UCSD-AML1 (cell line): Measurements from ENCODE around the gene RALGAPB.

Experiments used
- DNase-seq: peaks from one replicate; lab custom pipeline; 2025; ENCODE audit not compliant: unreplicated experiment; lab: John Stamatoyannopoulos, UW

The RALGAPB gene

DNA sequence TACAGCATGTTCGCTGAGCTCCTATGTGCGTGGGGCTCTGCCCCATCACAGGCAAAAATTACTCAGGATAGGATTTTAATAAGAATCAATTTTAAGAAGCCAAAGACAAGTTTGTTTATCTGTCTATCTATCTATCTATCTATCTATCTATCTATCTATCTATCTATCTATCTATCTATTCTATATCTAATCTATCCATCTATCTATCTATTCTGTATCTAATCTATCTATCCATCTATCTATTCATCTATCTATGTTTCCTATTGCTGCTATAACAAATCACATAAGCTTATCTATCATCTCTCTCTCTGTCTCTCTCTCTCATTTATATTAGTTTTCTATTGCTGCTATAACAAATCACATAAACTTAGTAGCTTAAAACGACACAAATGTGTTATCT is 130.6 kb downstream of the RALGAPB start:
- no peak for DNase-seq

DNA sequence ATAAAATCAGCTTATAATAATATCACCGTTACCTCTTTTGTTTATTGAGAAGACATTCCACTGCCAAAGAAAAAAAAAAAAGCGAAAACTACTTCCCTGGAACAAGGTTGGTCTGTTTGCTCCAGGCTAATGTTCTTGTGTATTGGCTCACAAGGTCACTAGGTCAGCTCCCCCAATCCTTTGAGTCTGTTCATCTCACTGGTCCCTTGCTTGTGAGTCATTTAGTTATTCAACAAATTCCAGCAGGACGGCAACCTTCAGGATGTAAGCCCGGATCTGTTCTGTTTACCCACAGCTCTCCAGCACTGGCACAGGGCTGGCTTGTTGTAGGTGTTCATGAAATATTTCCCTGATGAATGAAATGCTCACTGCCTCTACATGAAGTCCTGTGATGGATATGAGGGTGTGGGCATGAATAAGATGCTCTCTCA is 132.2 kb downstream of the RALGAPB start:
- no peak for DNase-seq

DNA sequence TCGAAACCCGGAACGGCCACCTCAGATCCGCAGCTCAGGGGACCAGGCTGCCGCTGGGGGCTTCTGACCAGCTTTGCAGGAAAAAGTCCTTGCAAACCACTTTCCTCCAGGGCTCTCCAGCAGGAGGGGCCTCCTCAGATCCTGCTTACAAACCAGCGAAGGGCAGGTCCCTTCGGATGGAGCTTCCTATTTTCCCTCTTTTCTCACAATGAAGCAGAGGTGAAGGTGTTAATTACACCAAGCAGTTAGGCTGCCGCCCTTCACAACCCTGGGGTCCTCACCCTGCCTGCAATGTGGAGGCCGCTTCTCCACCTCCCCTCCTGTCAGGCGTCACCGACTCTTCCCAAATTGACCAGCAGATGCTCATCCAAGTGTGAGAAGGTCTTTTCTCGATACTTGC is 134.7 kb downstream of the RALGAPB start:
- DNase-seq: no peak

DNA sequence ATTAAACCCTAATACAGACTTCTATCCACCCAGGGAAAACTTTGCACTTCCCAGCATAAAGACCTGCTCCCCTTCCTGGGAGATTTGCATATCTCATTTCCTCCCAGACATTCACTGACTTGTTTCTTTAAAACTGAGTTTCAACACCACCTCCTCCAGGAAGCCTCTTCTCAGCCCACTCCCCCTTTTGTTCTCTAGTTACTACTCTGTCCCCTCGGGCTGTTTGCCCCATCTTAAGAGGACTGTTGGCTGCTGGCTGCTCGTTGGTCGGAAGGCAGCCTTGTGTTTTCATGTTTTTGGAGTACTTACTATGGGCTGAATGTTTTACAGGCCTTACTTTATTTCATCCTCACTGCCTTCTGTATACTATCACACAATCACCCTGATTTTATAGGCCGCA is 135.5 kb downstream of the RALGAPB start:
- no peak for DNase-seq

DNA sequence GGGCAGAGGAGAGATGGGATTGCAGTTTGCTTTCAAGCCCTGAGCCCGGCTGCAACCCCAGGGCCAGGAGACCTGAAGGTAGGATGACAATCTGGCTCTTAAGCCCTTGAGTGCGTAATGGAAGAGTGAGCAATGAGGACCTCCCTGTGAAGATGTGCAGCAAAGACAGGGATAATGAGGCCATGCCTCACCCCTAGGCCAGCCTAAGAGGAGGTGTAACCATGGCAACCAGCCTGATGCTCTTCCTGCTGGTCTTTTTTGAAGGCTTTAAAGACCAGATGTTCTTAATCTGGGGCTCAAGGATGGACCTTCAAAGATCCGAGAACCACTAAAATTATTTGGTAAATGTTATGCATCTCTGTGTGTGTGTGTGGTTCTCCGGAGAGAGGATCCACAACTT is 137.2 kb downstream of the RALGAPB start:
- DNase-seq: no peak

DNA sequence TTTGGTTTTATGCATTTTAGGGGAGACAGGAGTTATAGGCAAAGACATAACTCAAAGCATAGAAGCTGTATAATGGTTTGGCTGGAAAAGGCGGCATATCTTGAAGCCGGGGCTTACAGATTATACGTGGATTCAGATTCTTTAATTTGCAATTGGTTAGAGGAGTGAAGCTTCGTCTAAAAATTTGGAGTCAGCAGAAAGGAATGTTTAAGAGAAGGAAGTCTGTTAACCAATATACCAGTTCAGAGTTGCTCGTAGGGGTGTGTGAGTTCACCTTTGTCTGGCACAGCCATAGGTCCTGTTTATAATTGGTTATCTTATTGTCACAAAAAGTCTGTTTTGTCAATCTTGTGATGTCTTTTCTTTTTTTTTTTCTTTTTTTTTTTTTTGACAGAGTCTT is 137.9 kb downstream of the RALGAPB start:
- no peak for DNase-seq

DNA sequence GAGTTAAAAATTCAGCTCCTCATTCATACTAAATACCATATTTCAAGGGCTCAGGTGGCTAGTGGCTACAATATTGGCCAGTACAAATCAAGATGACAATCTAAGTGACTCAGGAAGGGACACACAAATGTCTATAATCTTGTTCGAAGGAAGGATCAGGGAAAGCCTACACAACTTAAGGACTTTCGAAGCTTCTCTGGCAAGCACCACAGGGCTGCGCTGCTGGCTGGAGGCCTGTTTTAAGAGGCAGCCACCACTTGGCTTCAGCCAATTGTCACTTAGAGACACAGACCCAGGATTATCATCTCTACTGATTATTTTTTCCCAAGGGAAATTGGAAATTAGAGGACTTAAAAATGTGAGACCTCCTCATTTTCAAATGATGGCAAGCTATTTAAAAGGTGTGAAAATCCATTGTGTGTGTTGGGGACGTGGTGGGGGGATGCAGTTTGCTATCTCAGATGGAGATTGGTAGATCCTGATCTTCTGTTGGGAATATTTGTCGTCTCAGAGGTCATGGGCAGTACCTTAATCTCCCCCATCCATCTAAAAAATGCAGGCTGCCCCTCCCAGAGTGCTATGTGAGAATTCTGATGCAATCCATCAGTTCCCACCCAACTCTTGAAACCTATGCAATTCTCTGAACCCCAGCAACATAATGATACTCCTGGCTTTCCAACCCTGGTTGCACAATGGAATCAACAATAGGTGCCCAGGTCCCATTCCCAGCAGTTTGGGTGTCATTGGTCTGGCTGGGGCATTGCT is 140.3 kb downstream of the RALGAPB start:
- no peak for DNase-seq

DNA sequence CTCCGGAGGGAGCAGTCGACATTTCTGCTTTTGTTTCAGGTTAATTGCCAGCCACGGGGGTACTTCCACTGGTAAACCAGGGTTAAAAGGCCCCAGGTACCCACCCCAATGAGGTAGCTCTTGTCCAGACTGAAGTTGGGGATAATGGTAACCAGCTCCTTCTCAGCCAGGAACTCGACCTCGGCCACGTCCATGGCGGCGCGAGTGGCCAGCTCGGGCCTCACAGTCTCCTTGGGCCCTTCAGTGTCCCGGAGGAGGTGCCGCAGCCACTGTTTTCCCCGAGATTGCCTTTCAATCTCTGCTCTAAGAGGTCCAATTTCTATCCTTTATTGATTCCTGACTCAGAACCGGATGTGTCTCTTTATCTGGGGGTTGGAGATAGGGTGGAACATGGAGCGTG is 142.6 kb downstream of the RALGAPB start:
- no peak for DNase-seq

DNA sequence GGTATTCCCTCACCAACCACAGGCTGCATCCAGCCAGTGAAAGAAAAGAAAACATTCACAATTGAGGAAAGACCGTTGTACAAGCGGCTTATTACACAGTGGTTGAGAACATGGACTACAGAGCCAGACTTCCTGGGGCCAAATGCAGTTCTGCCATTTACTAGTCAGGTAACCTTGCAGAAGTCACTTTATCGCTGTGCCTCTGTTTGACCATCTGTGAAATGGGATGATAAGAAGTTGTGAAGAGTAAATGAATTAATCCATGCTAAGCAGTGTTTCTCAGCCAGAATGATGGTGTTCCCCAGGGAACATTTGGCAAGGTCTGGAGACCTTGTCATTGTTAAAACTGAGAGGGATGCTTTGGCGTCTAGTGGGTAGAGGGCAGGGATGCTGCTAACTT is 143.8 kb downstream of the RALGAPB start:
- DNase-seq: no peak

DNA sequence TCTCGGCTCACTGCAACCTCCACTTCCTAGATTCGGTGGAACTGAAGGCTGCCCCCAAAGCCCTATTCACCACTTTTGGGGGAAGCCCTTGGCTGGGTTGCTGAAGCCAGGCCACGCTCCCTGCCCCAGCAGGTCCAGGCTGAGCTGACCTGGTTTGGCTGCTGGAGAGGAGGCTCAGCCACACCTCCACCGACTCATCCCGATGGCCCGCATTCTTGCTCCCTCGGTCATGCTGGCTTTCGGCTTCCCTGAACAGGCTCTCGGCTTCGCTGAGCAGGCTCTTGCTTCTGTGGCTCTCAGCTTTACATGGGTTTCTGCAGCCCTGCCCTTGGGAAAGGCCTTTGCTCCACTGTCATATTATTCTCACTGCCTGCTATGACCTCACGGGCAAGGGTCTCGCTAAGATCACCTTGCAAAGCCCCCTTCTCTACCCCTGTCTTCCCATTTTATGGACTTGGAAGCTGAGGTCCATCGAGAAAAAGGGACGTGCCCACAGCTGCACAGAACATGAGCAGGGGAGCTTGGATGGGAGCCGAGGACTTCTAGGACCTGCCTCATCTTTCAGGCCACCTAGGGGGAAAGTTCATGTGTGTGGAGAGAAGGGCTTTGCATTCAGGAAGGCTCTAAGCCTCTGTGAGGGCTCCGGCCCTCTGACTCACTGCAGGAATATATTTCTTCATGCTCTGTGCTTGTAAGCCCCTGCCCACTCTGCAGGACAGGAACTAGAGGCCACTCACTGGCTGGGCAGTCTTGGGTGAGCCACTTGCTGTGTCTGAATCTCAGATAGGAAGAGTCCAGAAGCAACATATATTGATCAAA is 144.6 kb downstream of the RALGAPB start:
- DNase-seq: no peak

DNA sequence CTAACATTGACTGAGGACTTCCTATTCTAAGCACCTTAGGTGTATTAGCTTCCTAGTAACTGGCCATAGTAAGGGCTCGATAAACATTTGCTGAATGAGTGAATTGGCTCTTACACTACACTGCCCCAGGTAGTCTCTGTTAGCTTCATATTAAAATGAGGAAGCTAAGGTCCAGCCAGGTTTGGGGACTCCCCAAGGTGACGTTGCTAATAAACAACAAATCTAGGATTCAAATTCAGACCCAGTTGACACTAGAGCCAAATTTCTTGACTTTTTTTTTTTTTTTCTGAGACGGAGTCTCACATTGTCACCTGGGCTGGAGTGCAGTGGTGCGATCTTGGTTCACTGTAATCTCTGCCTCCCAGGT is 145.2 kb downstream of the RALGAPB start:
- no peak for DNase-seq

DNA sequence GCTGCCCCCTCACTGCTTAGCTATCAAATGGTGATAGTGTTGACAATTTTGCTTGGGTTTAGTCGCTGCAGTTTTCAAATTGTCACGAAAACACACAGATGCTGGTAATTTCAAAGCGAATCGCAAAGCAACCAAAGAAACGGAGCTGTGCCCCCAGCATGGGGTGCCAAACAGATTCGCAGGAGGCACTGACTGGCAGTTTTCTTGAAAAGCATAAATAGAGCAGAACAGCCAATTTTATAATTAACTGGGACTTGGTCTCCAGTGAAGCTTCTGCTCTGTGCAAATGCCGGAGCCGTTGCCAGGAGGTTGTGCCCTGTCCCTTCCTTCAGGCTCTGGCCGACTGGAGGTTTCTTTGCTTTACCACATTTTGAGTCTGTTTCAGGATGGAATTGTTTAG is 147.8 kb downstream of the RALGAPB start:
- no peak for DNase-seq

DNA sequence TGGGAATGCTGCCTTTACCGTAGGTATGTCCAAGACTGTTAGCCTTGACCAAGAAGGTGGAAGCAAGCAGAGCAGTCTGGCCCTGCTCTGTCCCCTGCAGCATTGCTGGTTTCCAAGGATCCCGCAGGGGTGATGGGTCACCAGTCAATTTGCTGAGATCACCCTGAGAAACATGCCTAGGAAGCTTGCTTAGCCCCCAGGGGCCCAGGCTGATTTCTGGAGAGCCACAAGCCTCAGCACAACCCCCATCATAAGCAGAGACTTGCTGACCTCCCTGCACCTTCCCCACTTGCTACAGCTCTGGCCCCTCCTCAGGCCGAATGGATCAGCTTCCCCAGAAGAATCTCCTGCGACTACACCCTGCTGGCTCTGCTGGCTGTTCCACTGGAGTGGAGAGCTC is 150.4 kb downstream of the RALGAPB start:
- DNase-seq: no peak

DNA sequence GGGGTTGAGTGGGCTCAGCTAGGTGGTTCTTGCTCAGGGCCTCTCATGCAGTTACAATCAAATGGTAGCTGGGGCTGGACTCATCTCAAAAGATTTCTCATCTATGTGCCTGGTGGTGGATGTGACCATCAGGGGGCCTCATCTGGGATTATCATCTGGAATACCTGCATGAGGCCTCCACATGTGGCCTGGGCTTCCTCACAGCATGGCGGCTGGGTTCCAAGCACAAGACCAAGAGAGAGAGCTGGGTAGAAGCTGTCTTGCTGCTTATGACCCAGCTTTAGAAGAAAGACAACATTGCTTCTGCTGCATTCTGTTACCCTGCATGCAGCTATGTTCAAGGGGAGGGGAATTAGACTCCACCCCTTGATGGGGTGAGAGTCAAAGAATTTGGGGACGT is 151.4 kb downstream of the RALGAPB start:
- no peak for DNase-seq

DNA sequence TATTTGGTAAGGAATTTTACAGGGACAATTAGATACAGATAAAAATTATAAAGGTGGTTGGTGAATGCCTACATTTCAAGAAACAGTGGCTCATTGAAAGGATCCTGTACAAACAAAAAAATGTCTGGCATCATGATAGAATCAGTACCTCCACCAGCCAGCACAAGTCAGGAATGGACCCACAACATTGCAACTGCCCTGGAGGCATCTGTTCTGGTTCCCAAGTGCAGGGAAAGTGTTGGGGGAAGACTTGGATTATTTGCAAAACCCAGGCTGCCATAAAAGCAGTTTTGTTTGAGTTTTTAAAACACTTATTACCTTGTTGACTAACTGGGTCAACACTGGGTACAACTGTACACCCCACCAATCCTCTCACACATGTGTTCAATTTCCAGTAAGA is 153.3 kb downstream of the RALGAPB start:
- DNase-seq: no peak

DNA sequence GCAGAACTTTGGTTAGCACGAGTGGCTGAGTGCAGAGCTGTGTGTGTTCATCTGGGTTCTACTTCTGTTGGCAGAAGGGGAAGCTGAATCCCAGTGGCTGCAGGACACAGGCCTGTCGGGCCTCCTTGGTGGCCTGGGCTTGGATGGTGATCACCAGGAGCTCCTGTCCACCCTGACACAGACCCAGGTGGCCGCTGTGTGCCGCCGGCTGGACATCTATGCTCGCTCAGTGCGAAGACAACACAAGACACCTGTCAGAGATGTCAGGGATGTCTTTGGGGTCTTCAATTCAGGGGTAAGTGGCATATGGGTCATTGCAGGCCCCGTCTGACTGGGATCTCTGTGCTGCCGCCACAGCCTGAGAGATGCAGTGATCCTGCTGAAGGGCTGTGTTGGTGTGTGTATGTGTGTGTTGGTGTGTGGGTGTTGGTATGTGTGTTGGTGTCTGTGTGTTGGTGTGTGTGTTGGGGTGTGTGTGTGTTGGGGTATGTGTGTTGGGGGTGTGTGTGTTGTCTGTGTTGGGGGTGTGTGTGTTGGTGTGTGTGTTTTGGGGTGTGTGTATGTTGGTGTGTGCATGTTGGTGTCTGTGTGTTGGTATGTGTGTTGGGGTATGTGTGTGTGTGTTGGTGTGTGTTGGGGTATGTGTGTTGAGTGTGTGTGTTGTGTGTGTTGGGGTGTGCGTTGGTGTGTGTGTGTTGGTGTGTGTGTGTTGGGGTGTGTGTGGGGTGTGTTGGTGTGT is 154.4 kb downstream of the RALGAPB start:
- DNase-seq: no peak
